G401.6 (cell line): ENCODE measurements around the gene MICALL2.

ENCODE experiments used
- FAIRE-seq: peaks from 2 replicates; lab custom pipeline; 2012; peaks lifted over from hg19 to GRCh38; lab: Jason Lieb, UNC

The MICALL2 gene

GRCh38 chr7:1433128-1433920, 25.9 kb downstream of the MICALL2 start:
- FAIRE-seq = no peak

GRCh38 chr7:1432411-1433082, 26.7 kb downstream of the MICALL2 start:
- no peak for FAIRE-seq

GRCh38 chr7:1431634-1432380, 27.5 kb downstream of the MICALL2 start:
- no peak for FAIRE-seq

GRCh38 chr7:1431226-1431625, 28.0 kb downstream of the MICALL2 start:
- no peak for FAIRE-seq

GRCh38 chr7:1430056-1430845, 29.0 kb downstream of the MICALL2 start:
- FAIRE-seq = no peak

- no peak for FAIRE-seq
These were observed 30.2 kb downstream of the MICALL2 start for GRCh38 chr7:1428941-1429501.

- no peak for FAIRE-seq
These were observed 32.1 kb downstream of the MICALL2 start for GRCh38 chr7:1427064-1427657.

- FAIRE-seq = no peak
These were observed 32.8 kb downstream of the MICALL2 start for GRCh38 chr7:1426474-1426873.

- FAIRE-seq = no peak
These were observed 33.8 kb downstream of the MICALL2 start for GRCh38 chr7:1425292-1426136.

GRCh38 chr7:1424041-1424440, 35.2 kb downstream of the MICALL2 start:
- no peak for FAIRE-seq

GRCh38 chr7:1423264-1423811, 35.9 kb downstream of the MICALL2 start:
- FAIRE-seq = no peak

- no peak for FAIRE-seq
These were observed 36.6 kb downstream of the MICALL2 start for GRCh38 chr7:1422512-1423263.

- no peak for FAIRE-seq
These were observed 37.3 kb downstream of the MICALL2 start for GRCh38 chr7:1421946-1422345.

- no peak for FAIRE-seq
These were observed 38.1 kb downstream of the MICALL2 start for GRCh38 chr7:1421020-1421790.

- no peak for FAIRE-seq
These were observed 39.6 kb downstream of the MICALL2 start for GRCh38 chr7:1419688-1420087.

GRCh38 chr7:1419310-1419634, 40.0 kb downstream of the MICALL2 start:
- no peak for FAIRE-seq

- no peak for FAIRE-seq
These were observed 40.6 kb downstream of the MICALL2 start for GRCh38 chr7:1418505-1419309.

GRCh38 chr7:1415389-1415990, 43.8 kb downstream of the MICALL2 start:
- no peak for FAIRE-seq
